ENCODE measurements around the gene MFSD1. TPM values are rescaled to one million over a fixed set of nuclear protein-coding genes. Genes with fewer than 3 reads are reported as not detected.

Gene MFSD1
- total and polyA plus RNA-seq, 9 of the 15 experiments (the other 6 are each of a cell fraction or from before 2014, with no cell fraction given): 8.7 to 49.5 (median 28.6) TPM

DNA sequence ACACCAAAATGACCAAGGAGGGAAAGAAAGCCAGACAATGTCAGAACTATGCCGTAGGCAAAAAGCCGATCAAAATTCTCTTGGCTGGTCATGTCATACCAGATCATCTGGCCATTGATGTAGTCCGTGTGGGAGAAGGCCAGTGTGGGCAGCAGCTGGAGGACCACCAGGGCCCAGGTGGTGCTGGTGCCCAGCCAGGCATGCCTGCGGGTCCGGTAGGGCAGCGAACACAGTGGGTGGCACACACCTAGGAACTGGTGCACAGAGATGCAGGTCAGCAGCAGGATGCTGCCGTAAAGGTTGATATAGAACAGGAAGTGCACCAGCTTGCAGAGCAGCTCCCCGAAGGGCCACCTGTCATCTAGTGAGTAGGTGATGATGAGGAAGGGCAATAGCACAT lies 39.5 kb downstream of the MFSD1 start:
- ChIA-PET POLR2A (no interaction called here), CTCF (ENCODE audit: low intra/inter-chr PET ratio) (no interaction called here)
- Histone ChIP-seq H3K9me3 (replicated peaks; ENCODE audit: control insufficient read depth, insufficient read depth, low read depth, low read length) (no peaks in the 10 kb centered on the region), H3K4me2 (ENCODE audit: insufficient read depth, low read length) (no peak overlapping the region), H3K9ac (ENCODE audit: insufficient read depth in 1 of 2, low read depth in 2 of 2, low read length in 2 of 2) (no peak overlapping the region), H3K79me2 (ENCODE audit: control insufficient read depth, insufficient read depth, low read length) (no peaks in the 10 kb centered on the region), H2AFZ (ENCODE audit: low read depth, low read length) (no peak overlapping the region), H3K36me3 (ENCODE audit: control insufficient read depth, insufficient read depth, low read length) (no peaks in the 10 kb centered on the region), H3K27ac (ENCODE audit: extremely low read depth, low read depth, low read length) (no peak overlapping the region), H3K9me1 (ENCODE audit: control insufficient read depth, insufficient read depth, low read length) (no peaks in the 10 kb centered on the region), H3K27me3 (ENCODE audit: control insufficient read depth in 2 of 2, insufficient read depth in 2 of 2, low read length in 2 of 2) (peaks cover 13 to 27% of the 10 kb centered on the region in 2 experiments; a peak in 3 of 5 replicates), H3K4me1 (replicated peaks in 1 of 2; ENCODE audit: control insufficient read depth in 2 of 2, insufficient read depth in 2 of 2, low read length in 2 of 2) (peaks cover 0 to 4% of the 10 kb centered on the region in 2 experiments; a peak in 1 of 5 replicates), H4K20me1 (replicated peaks; ENCODE audit: control insufficient read depth, insufficient read depth, low read length) (no peaks in the 10 kb centered on the region), H3K4me3 (no peak overlapping the region)
- FAIRE-seq (no peak), DNase-seq (ENCODE audit: extremely low read depth in 1 of 4, low spot score in 3 of 4) (no peak), ATAC-seq (no peak)
- no TSS peak for BruUV-seq (replicated peaks)
- intact Hi-C loops (cut with micrococcal nuclease) (loop anchor here (10.0 kb wide), 1 partner anchor 1163 kb away; no protein-coding TSS in a partner anchor), in situ Hi-C loops (cut with MboI) (loop anchor here (25.0 kb wide), 1 partner anchor 971 kb away; no protein-coding TSS in a partner anchor)
- TF ChIP-seq ZNF24 (IDR thresholded peaks at IDR 0.05): no peak
- no peak for TF ChIP-seq MEIS2 (IDR thresholded peaks at IDR 0.05; ENCODE audit: partially characterized antibody)
- TF ChIP-seq MAFK (IDR thresholded peaks at IDR 0.05; ENCODE audit: low read length): no peak
- TF ChIP-seq SIN3A (IDR thresholded peaks at IDR 0.05; ENCODE audit: borderline replicate concordance in 2 of 2, control insufficient read depth in 1 of 2, low read depth in 2 of 2, low read length in 2 of 2): no peak
- no peak for TF ChIP-seq POLR2H (tag; IDR thresholded peaks at IDR 0.05; ENCODE audit: low read depth)
- no peak for TF ChIP-seq NFYB (IDR thresholded peaks at IDR 0.05; ENCODE audit: extremely low read depth, insufficient read length)
- no peak for TF ChIP-seq ZNF311 (CRISPR knock-in tag; IDR thresholded peaks at IDR 0.05)
- no peak for TF ChIP-seq ELK1 (CRISPR knock-in tag; IDR thresholded peaks at IDR 0.05)
- no peak for TF ChIP-seq BCL6 (CRISPR knock-in tag; IDR thresholded peaks at IDR 0.05)
- no peak for TF ChIP-seq ILF3 (IDR thresholded peaks at IDR 0.05; ENCODE audit: borderline replicate concordance)
- TF ChIP-seq NFRKB (IDR thresholded peaks at IDR 0.05; ENCODE audit: low read depth): no peak
- no peak for TF ChIP-seq ZNF280A (IDR thresholded peaks at IDR 0.05; ENCODE audit: low read depth, partially characterized antibody)
- TF ChIP-seq, protein P1, sequence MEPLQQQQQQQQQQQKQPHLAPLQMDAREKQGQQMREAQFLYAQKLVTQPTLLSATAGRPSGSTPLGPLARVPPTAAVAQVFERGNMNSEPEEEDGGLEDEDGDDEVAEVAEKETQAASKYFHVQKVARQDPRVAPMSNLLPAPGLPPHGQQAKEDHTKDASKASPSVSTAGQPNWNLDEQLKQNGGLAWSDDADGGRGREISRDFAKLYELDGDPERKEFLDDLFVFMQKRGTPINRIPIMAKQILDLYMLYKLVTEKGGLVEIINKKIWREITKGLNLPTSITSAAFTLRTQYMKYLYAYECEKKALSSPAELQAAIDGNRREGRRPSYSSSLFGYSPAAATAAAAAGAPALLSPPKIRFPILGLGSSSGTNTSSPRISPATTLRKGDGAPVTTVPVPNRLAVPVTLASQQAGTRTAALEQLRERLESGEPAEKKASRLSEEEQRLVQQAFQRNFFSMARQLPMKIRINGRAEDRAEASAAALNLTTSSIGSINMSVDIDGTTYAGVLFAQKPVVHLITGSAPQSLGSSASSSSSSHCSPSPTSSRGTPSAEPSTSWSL (CRISPR knock-in tag; IDR thresholded peaks at IDR 0.05; ENCODE audit: borderline replicate concordance): no peak
- no peak for TF ChIP-seq ZBTB49 (CRISPR knock-in tag; IDR thresholded peaks at IDR 0.05; ENCODE audit: borderline replicate concordance)
- no peak for TF ChIP-seq ZNF140 (CRISPR knock-in tag; IDR thresholded peaks at IDR 0.05)
- TF ChIP-seq SREBF2 (CRISPR knock-in tag; IDR thresholded peaks at IDR 0.05): no peak
- no peak for TF ChIP-seq C11orf30 (IDR thresholded peaks at IDR 0.05; ENCODE audit: low read depth)
- no peak for TF ChIP-seq NCOR1 (IDR thresholded peaks at IDR 0.05)
- 14% methylated on average over 8 of the region's 8 CpGs for WGBS (ENCODE audit: insufficient coverage, low coverage, missing lambda C conversion rate)

Measured in K562 (cell line).